SW480 (cell line): ENCODE results near the gene ACAP1.
"Not testable (repeated sequence)": the region's sequence is repeated elsewhere in the genome, so short reads cannot be mapped to it uniquely, and the experiment has no call there.

Experiments
- DNase-seq: peaks from one replicate; pipeline ENCODE4 v3.0.0-alpha.2; 2016; ENCODE audit warnings: low spot score

The ACAP1 gene

DNA sequence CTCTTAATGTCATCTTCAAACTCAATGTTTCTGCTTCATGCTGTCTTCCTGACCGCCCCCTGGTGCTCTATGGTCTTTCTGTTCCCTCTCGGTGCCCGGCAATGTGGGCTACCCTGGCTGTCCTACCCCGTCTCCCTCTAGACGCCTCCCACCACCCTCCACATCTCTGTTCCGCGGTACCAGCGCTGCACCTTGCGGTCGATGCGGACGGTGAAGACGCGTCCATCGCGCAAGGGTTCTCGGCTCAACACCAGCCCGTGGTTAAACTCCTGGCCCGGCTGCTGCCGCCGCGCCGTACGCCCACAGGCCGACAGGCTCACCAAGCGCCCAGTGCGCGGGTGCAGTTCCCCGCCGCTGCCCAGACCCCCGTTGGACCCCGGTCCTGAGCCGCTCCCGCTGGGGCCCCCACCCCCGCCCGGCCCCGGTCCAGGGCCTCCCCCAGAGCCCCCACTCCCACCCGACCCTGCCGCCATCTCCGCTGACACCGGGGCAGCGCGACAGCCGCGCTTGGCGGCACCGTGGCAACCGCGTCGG, 7.4 kb upstream of the ACAP1 start, which contains the start of gene NEURL4:
Gene NEURL4, minus strand, starts transcription at position 496 of the 534 bp plus-strand sequence. Its CDS starts 23 bp downstream, at position 473.
- DNase-seq: no peak

DNA sequence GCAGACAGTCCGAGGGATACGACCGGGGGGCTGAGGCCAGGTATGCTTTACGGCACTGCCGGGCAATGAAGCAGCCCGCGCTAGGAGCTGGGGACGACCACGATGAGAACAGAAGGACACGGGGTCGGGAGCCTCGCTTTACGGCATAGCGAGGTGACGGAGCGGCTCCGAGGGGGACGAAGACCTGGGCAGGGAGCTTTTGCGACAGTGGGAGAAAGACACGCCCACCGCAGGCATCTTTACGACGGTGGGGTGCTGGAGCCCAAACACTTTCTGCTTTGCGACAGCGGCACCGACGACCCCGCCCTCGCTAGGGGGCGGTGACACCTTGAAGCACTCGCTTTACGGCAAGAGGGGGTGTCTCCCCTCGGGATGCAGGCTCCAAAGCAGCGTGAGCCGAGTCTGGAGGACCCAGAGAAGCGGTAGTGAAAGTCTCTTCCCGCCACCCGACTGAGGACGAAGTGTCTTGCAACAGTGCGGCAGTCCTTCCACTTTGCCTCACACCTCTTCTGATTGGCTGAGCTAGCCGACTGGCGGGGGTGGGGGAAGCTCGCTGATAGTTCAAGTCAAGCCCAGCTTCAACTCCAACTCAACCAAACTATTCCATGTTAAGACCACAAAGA, 6.8 kb upstream of the ACAP1 start:
- DNase-seq: peak; percentile 98

DNA sequence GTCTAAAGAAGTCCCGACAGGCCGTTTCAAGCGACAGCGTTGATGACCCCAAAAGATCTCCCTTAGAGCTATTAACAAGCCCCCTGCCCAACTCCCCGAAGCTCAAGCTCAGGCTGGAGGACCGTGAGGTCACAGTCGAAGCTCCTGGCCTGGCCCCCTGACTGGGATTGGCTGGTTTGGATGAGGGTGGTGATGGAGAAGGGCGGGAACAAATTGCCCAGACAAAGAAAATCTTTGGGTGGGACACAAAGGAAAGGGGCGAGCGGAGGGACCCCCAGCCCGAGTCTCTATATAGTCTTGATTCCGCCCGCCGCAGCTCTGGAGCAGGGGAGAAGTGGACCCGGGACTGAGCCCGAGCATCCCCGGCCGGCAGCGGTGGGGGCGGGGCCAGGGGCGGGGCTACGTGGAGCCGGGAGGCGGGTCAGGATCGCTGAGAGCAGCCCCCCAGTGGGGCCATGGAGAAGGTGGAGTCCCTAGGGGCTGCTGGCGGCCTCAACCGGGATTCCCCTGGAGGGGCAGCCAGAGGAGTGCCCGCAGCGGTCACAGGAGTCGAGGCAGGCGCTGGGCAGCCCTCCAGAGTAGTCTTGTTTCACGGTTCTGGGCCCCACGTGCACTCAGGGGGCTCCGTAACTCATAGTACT, 6.2 kb upstream of the ACAP1 start:
- peak; percentile 77 for DNase-seq

DNA sequence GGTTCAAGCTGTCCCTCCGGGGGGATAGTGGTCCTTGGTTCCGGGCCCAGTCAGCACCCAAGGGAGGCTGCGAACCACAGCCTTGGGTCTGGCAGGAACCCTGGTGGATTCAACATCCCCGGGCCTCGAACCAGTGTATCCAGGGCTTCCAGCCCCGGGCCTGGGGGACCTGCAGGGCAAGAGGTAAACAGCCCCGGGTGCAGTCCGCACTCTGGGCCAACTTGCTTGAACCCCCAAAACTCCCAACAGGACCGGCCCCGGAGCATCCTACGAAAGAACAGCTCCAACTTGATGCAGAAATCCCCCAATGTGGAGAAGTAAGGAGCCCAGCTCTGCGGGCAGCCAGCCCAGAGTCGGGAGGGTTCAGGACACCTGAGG, 5.7 kb upstream of the ACAP1 start:
- DNase-seq: no peak

DNA sequence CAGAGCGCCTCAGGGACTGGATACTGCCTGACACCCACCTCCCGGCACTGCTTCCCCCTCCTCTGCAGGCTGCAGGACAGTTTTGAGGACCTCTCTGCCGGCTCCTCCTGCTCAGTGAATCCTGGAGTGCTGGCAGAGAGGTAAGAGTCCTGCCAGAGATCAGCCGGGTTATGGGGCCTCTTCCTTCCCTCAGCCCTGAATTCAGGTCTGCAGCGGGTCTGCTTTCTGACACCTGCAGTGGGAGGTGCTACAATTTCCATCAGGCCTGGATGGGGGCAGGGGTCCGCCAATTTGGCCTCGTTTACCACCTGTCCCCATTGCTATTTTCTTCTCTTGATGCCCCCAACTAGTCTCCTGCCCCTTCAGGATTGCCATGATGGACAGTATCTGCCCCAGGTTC, 4.2 kb upstream of the ACAP1 start:
- DNase-seq: no peak

DNA sequence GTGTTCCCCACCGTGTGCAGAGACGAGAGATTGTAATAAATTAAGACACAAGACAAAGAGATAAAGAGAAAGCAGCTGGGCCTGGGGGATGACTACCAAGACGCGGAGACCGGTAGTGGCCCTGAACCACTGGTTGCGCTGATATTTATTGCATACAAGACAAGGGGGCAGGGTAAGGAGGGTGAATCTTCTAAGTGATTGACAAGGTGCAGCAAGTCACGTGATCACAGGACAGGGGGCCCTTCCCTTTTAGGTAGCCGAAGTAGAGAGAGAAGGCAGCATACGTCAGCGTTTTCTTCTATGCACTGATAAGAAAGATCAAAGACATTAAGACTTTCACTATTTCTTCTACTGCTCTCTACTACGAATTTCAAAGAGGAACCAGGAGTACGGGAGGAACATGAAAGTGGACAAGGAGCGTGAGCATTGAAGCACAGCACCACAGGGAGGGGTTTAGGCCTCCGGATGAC, 3.7 kb upstream of the ACAP1 start:
- not testable (repeated sequence) for DNase-seq

DNA sequence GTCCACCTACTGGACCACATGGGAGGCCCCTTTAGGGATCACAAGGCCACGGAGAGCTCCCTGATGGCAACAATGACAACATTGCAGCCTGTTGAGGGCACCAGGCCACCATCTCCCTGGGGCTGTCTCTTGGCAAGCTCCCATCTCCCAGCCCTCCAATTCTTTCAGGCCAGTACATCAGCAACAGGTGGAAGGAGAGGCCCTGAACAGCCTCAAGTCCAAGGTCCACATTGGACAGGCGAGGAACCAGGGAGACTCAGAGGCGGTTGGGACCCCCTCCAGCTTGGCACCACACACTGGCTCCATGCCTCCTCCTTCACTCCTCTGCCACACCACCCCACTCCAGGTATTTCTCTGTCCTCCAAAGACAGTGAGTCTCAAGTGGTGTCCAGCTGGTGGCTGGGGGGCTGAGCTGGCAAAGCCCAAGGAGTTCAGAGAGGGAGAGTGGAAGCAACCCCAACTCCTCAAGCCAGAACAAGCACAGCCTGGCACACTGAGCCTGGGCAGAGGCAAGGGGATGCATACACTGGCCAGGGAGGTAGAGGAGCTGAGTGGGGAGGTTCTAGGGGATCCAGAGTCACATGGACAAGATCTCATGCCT, 1.3 kb upstream of the ACAP1 start:
- no peak for DNase-seq

DNA sequence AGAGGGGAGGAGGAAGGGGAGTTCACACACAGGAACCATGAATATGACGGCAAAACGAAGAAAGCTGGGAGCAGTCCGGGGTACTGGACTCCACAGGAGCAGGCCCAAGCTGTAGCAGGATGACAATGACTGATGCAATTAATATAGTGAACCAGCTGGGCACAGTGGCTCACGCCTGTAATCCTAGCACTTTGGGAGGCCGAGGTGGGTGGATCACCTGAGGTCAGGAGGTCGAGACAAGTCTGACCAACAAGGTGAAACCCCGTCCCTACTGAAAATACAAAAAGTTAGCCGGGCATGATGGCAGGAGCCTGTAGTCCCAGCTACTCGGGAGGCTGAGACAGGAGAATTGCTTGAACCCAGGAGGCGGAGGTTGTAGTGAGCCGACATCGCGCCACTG, 564 bp upstream of the ACAP1 start:
- not testable (repeated sequence) for DNase-seq

DNA sequence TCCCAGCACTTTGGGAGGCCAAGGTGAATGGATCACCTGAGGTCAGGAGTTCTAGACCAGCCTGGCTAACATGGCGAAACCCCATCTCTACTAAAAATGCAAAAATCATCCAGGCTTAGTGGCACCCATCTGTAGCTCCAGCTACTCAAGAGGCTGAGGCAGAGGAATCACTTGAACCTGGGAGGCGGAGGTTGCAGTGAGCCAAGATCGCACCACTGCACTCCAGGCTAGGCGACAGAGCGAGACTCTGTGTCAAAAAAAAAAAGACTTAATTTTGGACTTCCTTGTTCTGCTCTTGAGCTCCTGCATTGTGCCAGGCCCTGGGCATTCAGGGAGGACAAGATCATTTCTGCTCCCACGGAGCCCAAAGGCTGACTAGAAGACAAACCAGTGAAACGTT, 1.3 kb downstream of the ACAP1 start:
- not testable (repeated sequence) for DNase-seq

DNA sequence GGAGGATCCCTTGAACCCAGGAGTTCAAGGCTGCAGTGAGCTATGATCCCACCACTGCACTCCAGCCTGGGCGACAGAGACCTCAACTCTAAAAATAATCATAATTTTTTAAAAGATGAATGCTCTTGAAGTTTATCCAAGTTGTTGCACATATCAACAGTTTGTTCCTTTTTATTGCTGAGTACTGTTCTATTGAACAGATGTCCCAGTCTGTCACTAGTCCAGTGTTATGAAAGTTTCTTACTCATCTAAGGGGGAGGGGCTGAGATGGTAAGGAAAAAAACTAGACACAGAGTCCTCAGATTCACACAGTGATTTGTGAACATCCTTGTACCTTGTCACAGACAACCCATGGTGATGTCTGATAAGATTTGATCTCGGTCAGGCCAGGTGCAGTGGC, 3.9 kb downstream of the ACAP1 start:
- DNase-seq: no peak

DNA sequence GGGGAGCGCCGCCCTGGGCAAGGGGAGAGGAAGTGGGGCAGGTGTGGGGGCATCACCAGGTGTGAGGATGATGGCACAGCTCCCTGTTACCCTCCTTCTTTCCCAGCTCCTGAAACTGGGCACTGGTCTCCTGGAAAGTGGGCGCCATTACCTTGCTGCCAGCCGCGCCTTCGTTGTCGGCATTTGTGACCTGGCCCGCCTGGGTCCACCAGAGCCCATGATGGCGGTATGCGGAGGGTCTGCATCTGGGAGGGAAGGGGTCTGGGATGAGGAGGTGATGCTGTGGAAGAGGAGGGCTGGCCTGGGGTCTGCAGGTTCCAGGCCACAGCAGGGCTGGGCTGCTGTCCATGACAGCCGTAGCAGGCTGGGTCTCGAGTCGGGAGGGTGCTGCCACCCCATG, 5.5 kb downstream of the ACAP1 start:
- no peak for DNase-seq

DNA sequence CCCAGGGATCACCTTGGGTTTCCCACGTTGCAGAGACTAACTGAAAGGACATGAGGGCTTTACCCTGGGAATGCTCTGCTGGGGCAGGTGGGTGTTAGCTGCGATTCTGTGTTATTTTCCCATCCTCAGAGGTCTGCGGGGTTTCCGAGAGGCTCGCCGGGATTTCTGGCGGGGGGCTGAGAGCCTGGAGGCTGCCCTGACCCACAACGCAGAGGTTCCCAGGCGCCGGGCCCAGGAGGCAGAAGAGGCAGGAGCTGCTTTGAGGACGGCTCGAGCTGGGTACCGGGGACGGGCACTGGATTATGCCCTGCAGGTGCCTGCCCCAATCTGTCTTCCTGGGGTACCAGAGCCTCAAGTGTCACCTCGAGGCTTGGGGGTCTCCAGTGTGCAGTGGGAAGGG, 6.9 kb downstream of the ACAP1 start:
- no peak for DNase-seq

DNA sequence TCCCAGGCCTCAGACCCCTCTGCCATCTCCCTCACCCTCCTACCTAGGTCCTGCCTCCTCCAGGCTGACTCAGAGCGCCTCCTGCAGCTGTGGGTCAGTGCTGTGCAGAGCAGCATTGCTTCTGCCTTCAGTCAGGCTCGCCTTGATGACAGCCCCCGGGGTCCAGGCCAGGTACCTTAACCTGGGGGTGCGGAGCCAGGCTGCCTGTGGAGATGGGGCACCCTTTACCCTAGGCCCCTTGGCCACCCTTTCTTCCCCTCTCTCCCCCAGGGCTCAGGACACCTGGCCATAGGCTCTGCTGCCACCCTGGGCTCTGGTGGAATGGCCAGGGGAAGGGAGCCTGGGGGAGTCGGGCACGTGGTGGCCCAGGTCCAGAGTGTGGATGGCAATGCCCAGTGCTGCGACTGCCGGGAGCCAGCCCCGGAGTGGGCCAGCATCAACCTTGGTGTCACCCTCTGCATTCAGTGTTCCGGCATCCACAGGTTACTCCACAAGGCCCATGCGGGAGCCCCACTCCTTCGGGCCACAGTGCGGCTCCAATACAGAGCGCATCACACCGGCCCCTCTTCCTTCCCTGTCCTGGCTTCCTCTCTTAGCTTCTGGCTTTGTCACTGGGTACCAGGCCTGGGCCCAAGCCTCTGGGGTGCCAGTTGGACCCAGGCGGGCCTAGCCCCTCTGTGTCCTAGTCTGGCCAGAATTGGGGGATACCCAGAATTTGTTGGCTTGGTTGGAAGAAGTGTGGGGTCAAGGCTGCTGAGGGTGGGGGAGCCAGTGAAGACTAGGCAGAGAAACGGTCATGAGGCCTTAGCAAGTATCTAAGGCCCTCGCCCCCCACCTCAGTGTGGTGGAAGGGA, 10.7 kb downstream of the ACAP1 start:
- DNase-seq: no peak

DNA sequence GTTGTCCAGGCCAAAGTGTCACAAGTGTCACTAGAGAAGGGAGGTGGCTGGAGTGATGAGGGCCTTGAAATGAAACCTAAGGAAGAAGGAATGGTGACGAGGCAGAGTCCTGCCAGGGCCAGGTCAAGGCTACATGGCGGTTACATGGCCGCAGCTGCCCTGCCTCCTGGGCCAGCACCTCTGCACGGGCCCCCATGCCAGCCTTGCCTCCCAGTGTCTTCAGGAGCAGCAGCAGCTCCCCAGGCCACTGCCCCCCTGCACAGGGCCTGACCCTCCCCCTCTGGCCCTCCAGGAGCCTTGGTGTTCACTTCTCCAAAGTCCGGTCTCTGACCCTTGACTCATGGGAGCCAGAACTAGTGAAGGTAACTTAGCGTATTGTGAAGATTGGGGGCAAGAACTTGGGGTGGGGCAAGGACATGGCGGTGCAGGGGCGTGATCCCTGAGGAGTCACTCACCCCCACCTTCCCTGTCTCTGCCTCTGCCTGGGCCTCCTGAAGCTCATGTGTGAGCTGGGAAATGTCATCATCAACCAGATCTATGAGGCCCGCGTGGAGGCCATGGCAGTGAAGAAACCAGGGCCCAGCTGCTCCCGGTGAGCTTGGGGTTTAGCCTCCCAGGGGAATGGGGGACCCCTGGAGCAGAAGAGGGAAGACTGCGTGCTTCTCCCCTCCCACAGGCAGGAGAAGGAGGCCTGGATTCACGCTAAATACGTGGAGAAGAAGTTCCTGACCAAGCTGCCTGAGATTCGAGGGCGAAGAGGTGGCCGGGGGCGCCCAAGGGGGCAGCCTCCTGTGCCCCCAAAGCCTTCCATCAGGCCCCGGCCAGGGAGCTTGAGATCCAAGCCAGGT, 11.5 kb downstream of the ACAP1 start:
- no peak for DNase-seq

DNA sequence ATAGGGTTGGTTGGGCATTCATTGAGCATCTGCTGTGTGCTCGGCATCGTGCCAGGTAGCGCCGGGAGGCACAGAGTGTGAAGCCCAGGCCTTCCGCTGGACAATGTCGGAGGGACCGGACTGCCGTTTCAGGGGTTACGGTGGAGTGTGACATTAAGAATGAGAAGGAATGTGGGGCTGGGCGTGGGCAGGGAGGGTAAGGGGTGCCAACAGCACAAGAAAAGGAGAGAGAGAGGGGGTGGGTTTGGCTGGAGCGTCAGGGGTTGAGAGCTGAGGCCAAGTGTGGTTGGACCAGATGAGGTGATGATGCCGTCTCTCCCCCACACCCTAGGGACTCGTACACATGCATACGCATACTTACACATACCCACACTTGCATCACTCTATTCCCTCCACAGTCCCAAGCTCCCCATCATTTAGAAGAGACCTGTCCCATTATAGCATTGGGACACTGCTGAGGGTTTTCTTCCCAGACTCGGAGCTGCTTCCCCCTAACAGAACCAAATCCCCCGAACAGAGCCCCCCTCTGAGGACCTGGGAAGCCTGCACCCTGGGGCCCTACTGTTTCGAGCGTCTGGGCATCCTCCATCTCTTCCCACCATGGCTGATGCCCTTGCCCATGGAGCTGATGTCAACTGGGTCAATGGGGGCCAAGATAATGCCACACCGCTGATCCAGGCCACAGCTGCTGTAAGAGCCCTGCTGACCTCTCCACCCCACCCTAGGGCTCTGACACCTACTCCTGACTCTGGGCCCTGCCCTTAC, 12.3 kb downstream of the ACAP1 start:
- no peak for DNase-seq

DNA sequence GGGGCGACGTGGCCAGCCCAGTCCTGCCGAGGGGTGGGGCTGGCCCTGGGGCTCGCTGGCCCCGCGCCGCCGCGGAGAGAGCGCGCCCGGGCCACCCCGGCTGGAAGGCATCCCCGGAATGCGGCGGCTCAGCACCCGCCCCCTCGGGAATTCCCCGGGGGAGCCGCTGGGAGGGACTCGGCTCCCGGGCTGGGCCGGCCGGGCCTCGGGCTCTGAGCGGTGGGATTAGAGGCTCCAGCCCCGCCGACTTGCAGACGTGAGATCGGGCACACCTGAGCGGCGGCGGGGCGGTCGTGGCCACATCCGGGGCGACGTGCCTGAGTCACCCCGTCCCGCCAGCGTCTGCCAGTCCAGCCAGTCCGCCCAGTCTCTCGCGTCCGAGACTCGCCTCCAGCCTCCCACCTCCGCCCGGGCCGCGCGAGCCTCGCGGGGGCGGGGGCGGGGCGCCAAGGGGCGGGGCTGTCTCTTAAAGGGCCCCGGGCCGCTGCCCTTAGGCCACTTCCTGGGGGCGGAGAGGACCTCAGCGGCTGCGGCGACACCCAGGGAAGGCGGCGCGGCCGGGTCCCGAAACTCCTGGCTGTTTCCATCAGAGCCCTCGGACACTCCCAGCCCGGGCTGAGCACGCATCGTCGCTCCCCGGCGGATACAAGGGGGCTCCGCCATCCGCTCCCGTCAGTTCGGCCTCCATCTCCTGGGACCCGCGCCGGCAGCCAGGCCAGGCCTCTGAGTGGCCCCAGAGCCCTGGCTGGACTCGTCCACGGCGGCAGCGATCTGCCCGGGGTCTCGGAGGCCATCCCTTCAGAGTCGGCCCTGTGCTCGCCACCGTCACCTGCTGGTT, 15.6 kb downstream of the ACAP1 start, which contains the start of gene KCTD11:
Gene KCTD11, plus strand, starts transcription at position 498 of the 838 bp plus-strand sequence.
- DNase-seq: peak; percentile 98

DNA sequence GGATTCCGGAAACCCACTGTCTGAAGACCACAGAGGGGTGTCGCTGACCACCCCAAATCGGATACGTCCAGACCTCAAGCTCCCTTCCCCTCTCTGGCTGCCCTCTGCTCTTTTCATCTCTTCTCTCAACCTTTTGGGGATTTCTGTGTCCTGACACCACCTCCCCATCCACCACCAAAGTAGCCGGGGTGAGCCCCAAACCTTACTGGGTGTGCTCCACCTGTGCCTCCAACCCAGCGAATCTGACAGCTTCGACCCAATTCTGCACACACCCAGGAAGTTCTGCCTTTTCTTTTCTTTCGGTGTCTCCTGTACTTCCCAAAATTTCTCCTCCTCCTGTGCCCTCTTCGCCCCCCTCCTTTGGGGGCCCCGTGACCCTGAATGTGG, 16.2 kb downstream of the ACAP1 start:
- no peak for DNase-seq

DNA sequence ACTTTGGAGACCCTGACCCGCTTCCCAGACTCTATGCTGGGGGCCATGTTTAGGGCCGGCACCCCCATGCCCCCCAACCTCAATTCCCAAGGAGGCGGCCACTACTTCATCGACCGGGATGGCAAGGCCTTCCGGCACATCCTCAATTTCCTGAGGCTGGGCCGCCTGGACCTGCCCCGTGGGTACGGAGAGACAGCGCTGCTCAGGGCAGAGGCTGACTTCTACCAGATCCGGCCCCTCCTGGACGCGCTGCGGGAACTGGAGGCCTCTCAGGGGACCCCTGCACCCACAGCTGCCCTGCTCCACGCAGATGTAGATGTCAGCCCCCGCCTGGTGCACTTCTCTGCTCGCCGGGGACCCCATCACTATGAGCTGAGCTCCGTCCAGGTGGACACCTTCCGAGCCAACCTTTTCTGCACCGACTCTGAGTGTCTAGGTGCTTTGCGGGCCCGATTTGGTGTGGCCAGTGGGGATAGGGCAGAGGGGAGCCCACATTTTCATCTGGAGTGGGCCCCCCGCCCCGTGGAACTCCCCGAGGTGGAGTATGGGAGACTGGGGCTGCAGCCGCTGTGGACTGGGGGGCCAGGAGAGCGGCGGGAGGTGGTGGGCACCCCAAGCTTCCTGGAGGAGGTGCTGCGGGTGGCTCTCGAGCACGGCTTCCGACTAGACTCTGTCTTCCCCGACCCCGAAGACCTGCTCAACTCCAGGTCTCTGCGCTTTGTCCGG, 16.7 kb downstream of the ACAP1 start:
- DNase-seq: no peak
